Heart left ventricle (tissue), 13 donors: ENCODE results near the gene LRPAP1.
"Not testable (repeated sequence)": the region's sequence is repeated elsewhere in the genome, so short reads cannot be mapped to it uniquely, and the experiment has no call there.

Experiments
- CTCF ChIP-seq, 12 donors: fragments of 200-600 bp; sonication (generic) in 4 of 12; IDR thresholded peaks; one replicate each; pipeline versions ENCODE4 v1.5.0 to v1.8.0; 2018 to 2022; ENCODE audit warnings: antibody characterized with exemption in 12 of 12, mild to moderate bottlenecking in 5 of 12
- POLR2A ChIP-seq, 2 donors: fragments of 450-650 bp; IDR thresholded peaks; one replicate each; pipeline ENCODE4 v1.6.1; 2017; ENCODE audit warnings: antibody characterized with exemption in 2 of 2, mild to moderate bottlenecking in 2 of 2, moderate library complexity in 2 of 2
- donor health status: ischemic (EF 13 %, LVEDD 7.1; RV severe dilation, severe dysfunction).
- donor health status: DM: no; HTN: yes; CAD: no.
- donor health status: DM: no; HTN: no; CAD: no.
- donor health status: ischemic (EF 25% LVEDD 6.9; RV normal size, moderate dysfunction).
- donor health status: ischemic (EF 25% LVEDD 5.7; RV mildly dilated, moderate dysfunction).
- donor health status: ischemic (EF 35%, LVEDD 5.7; RV mildly dilated, moderate dysfunction).
- donor health status: nonischemic (EF 11% LVEDD 7.7; RV severe dilation, severe dysfunction).
- donor health status: DM: yes; HTN: yes; CAD: no.
- donor health status: PGD.
- donor health status: ischemic (EF 29% LVEDD 5.4; RV normal size, mild dysfunction).
- donor health status: nonischemic (EF 23%, LVEDD 6.1; RV moderate dilation, normal function).

GRCh38 chr4:3566701-3567100 lies 34.5 kb upstream of the LRPAP1 start:
- TF ChIP-seq CTCF, POLR2A (IDR thresholded peaks at IDR 0.05): not testable (repeated sequence)
